Testis (tissue), 3 donors: ENCODE results near the gene GAS1. TPM values are rescaled to one million over a fixed set of nuclear protein-coding genes. Genes with fewer than 3 reads are reported as not detected.

ENCODE experiments used
- DNase-seq: peaks from one replicate; pipeline ENCODE4 v3.0.0-alpha.2; 2019
- H3K27ac ChIP-seq, 2 donors: fragments of 200-600 bp; sonication (generic); one replicate each; pipeline ENCODE4 v1.5.1; 2019
- H3K27me3 ChIP-seq: fragments of 200-600 bp; sonication (generic); one replicate; pipeline ENCODE4 v1.5.1; 2019
- H3K36me3 ChIP-seq: fragments of 200-600 bp; sonication (generic); one replicate; pipeline ENCODE4 v1.5.1; 2017; ENCODE audit warnings: low read depth; ENCODE audit errors: missing control alignments
- H3K4me1 ChIP-seq: fragments of 200-600 bp; sonication (generic); one replicate; pipeline ENCODE4 v1.5.1; 2019
- H3K4me3 ChIP-seq, 2 donors: fragments of 200-600 bp; sonication (generic); one replicate each; pipeline ENCODE4 v1.5.1; 2017 to 2019
- H3K9me3 ChIP-seq: fragments of 200-600 bp; sonication (generic); one replicate; pipeline ENCODE4 v1.5.1; 2017
- POLR2A ChIP-seq: fragments of 450-650 bp; IDR thresholded peaks from one replicate; pipeline ENCODE4 v1.6.1; 2017; ENCODE audit warnings: antibody characterized with exemption, mild to moderate bottlenecking, moderate library complexity
- WGBS, 2 donors: methylation state at CpG; one replicate each; pipeline ENCODE4 v1.1.5; 2018; 5-methylcytosine and 5-hydroxymethylcytosine counted together
- intact Hi-C: fragments of 100-400 bp; cut with DNase I; formaldehyde crosslinking; loops from one replicate; pipeline ENCODE4 v1.15.1; 2023; ENCODE audit warnings: low total_unique reads
- polyA plus RNA-seq: library from polyadenylated mRNA; stranded (reverse); fragments of 350-450 nt; fragmentation: Illumina TruSeq; extraction: RNeasy Lipid Tissue Mini Kit (QIAGEN cat#74804); gene quantifications from one replicate; pipeline ENCODE4 v1.2.3, GENCODE V29; 2014; ENCODE audit warnings: low read depth, low replicate concordance; ENCODE audit not compliant: insufficient read depth
- total RNA-seq, 2 donors: library from RNA; depleted of rRNA; stranded (reverse); fragments of >200 nt; gene quantifications; one replicate each; pipeline ENCODE4 v1.2.3, GENCODE V29; 2016
- TF ChIP-seq, protein P1 (sequence below), 3 experiments: fragments of 450-650 bp in 2 of 3; fragments of 200-600 bp in 1 of 3; sonication (generic) in 1 of 3; IDR thresholded peaks; one replicate each; pipeline ENCODE4 v1.5.1; 2016 to 2019; ENCODE audit warnings: antibody characterized with exemption in 3 of 3, mild to moderate bottlenecking in 2 of 3, moderate library complexity in 1 of 3

Gene GAS1
- total and polyA plus RNA-seq, 3 donors from 2014 or later, result 12.9 to 25.7 (median 13.9) TPM

DNA sequence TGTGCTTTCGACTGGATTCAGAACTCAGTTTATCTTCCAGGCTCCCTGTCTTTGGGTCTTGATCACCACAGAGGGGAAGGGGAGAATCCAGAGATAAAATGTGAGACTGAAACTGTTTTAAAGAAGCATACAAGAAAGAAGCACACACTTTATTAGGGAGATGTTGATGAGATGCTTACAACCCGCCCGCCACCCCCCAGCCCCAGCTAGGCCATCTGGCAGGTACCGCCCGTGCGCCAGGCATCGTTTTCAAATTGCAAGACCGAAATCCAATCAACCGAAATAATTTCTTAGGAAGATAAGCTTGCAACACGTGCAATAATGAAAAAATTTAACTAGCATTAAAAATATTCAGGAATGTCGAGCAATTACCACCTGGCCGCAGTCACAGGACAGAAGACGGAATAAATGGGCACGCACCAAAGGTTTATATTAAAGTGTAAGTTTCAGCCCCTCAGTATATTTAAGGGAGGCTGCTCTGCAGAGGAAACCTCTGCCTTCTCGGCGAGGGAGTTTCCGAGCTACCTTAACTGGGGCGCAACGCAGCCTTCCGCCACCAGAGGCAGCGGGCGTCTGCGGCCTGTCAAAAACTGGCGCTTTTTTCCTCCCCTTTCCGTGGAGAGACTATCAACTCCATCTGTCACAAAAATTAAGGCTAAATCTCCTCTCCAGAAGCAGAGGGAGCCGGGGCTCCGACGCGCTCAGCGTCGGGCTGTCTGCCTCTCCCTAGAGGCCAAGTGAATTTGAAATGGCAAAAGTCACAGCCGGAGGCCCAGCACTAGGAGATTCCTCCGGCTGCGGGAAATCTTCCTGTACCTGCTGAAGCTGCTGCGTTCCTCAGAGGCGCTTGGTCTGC, 996 bp upstream of the GAS1 start:
- H3K27ac ChIP-seq, result peak overlapping the region; percentile 84 to 89
- peaks cover 24% of the 10 kb centered on the region for H3K4me1 ChIP-seq
- no peaks in the 10 kb centered on the region for H3K27me3 ChIP-seq
- H3K36me3 ChIP-seq, result no peaks in the 10 kb centered on the region
- H3K4me3 ChIP-seq, result peak overlapping the region; percentile 77 to 84
- H3K9me3 ChIP-seq, result no peaks in the 10 kb centered on the region
- WGBS, 2 donors, result 0 to 1% methylated on average over 36 of the region's 36 CpGs
- DNase-seq, result peak; percentile 86
- intact Hi-C loops, result loop anchor here (5.0 kb wide), 1 partner anchor 461 kb away; no protein-coding TSS in a partner anchor
- TF ChIP-seq POLR2A, result no peak
- TF ChIP-seq, protein P1, sequence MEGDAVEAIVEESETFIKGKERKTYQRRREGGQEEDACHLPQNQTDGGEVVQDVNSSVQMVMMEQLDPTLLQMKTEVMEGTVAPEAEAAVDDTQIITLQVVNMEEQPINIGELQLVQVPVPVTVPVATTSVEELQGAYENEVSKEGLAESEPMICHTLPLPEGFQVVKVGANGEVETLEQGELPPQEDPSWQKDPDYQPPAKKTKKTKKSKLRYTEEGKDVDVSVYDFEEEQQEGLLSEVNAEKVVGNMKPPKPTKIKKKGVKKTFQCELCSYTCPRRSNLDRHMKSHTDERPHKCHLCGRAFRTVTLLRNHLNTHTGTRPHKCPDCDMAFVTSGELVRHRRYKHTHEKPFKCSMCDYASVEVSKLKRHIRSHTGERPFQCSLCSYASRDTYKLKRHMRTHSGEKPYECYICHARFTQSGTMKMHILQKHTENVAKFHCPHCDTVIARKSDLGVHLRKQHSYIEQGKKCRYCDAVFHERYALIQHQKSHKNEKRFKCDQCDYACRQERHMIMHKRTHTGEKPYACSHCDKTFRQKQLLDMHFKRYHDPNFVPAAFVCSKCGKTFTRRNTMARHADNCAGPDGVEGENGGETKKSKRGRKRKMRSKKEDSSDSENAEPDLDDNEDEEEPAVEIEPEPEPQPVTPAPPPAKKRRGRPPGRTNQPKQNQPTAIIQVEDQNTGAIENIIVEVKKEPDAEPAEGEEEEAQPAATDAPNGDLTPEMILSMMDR (IDR thresholded peaks at IDR 0.05), result peak; percentile 71 to 86 (median 78)

DNA sequence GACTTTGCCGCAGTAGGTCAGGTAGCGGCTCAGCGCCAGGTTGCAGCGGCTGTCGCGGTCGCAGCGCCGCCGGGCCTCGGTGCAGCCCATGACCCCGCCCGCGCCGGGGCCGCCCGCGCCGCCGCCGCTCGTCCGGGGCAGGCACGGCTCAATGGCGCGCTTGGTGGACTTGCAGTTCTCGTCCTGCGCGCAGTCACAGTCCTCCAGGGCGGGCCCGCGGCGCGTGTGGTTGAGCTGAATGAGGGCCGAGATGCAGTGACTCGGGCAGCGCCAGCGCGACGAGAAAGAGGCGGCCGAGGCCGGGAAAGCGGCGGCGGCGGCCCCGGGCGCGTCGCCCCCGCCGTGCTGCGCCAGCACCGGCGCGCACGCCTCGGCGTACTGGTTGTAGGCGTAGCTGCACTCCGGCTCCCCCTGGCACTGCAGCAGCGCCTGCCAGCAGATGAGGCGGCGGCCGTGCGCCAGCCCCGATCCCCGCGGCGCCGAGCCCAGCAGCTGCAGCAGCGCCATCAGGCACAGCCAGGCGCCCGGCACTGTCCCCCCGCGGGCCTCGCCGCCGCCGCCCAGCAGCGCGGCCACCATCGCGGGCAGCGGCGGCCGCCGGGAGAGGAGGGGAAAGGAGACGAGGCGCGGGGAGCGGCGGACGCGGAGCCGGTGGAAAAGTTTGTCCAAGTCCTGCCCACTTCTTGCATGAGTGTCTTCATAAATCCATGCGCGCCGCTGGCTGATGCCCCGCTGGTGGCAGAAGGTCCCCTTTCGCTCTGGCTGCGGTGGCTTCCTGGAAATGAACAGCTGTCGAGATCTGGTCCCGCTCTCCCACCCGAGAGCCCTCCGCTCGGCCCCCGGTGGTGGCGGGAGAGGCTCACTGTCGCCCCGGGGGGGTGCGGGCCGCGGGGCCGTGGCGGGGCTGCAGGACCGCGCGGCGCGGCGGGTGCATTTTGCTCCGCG, 833 bp downstream of the GAS1 start:
- intact Hi-C loops, result loop anchor here (5.0 kb wide), 1 partner anchor 459 kb away; no protein-coding TSS in a partner anchor

DNA sequence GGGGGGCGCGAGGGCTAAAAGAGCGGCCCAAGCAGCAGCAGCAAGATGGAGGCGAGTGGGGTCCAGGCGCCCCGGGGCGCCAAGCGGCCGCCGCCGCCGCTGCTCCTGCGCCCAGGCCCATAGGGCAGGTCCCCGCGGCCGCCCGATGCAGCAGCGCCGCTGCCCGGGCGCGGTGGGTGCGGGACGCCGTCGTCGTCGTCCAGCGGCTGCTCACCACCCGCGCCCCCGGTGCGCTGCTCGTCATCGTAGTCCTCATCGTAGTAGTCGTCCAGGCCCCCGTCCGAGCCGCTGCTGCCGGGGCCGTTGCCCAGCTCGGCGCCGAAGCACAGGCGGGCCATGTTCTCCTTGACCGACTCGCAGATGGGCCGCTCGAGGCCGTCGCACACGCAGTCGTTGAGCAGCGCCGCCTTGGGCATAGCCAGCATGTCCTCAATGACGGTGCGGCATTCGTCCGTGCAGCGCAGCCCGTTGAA, 1.5 kb downstream of the GAS1 start:
- Histone ChIP-seq H3K4me1 (peaks cover 25% of the 10 kb centered on the region), H3K9me3 (no peaks in the 10 kb centered on the region), H3K27ac (peak overlapping the region; percentile 79 to 89), H3K36me3 (no peaks in the 10 kb centered on the region), H3K4me3 (peak overlapping the region; percentile 77 to 84), H3K27me3 (no peaks in the 10 kb centered on the region)
- 1% methylated on average over 61 of the region's 62 CpGs; no CpG with 5 or more reads in 1 of the 2 donors for WGBS, 2 donors
- TF ChIP-seq, protein P1 (IDR thresholded peaks at IDR 0.05), result peak in 1 of 3 experiments; percentile 14
- no peak for TF ChIP-seq POLR2A
- intact Hi-C loops, result loop anchor here (5.0 kb wide), 1 partner anchor 458 kb away; no protein-coding TSS in a partner anchor
- DNase-seq, result peak; percentile 53

More for the DNA sequence above, 833 bp downstream of the GAS1 start:
- no peaks in the 10 kb centered on the region for H3K9me3 ChIP-seq
- peaks cover 25% of the 10 kb centered on the region for H3K4me1 ChIP-seq
- TF ChIP-seq, protein P1 (IDR thresholded peaks at IDR 0.05), result peak in 1 of 3 experiments; percentile 1
- TF ChIP-seq POLR2A, result no peak
- peak overlapping the region; percentile 79 to 89 for H3K27ac ChIP-seq
- peak overlapping the region; percentile 77 to 84 for H3K4me3 ChIP-seq
- DNase-seq, result peak; percentile 69
- WGBS, 2 donors, result 0 to 1% methylated on average over 19 to 88 of the region's 125 CpGs
- H3K27me3 ChIP-seq, result no peaks in the 10 kb centered on the region
- no peaks in the 10 kb centered on the region for H3K36me3 ChIP-seq

DNA sequence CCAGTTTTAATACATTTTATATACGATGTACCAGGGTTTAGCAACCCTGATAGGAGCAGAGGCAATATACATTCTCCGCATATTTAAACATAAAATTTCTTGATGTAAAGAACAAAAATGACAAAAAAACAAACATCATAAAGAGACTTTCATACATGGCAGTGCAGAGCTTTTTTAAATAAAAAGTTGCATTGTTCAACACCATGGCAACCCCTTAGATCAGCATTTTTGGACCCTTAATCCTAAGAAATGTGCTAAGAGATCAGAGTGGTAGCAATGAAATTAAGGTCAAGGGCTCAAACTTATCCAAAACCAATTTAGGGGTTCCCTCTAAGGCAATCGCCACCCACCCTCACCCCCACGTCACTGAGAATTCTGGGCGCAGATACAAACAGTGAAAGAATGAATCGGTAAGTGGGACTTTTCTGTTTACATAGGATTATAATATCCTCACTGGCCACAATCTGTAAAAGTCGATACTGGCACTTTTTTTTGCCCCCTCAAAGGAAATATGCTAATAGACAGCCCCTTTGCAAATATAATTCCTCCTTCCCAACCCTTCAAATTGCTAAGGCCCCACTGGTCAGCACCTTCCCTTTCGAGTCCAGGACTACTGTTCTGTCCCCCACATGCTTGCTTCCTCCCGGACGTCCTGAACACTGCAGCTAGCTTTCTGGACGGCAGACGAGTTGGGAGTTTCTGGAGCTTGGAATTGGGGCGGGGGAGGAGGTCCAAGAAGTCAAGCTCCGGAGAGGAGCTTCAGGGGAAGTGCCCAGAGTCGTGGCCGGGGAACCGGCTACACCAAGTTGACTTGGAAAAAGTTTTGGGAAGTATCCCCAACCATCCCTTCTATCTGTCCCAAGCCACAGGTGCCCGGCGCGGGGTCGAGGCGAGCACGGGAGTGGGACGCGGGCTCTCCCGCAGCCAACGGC, 2.2 kb downstream of the GAS1 start:
- Histone ChIP-seq H3K27me3 (no peaks in the 10 kb centered on the region), H3K36me3 (no peaks in the 10 kb centered on the region), H3K4me3 (peak overlapping the region; percentile 77 to 84), H3K9me3 (no peaks in the 10 kb centered on the region), H3K27ac (peak overlapping the region; percentile 79 to 89), H3K4me1 (peaks cover 25% of the 10 kb centered on the region)
- DNase-seq, result peak; percentile 48
- 16 to 30% methylated on average over 14 to 27 of the region's 27 CpGs for WGBS, 2 donors
- TF ChIP-seq POLR2A, result no peak
- TF ChIP-seq, protein P1 (IDR thresholded peaks at IDR 0.05), result no peak
- intact Hi-C loops, result loop anchor here (5.0 kb wide), 1 partner anchor 458 kb away; no protein-coding TSS in a partner anchor
